B cell (primary cell): Measurements from ENCODE around the gene TBC1D22A. TPM values are rescaled to one million over a fixed set of nuclear protein-coding genes. Genes with fewer than 3 reads are reported as not detected.

Source experiments
- ATAC-seq: fragments of 200-7000 bp; cut with Tn5 transposase; one replicate; pipeline ENCODE4 v1.10.0; 2021; ENCODE audit warnings: low read depth, mild to moderate bottlenecking, moderate number of reproducible peaks, moderate library complexity
- CTCF ChIA-PET: fragments of 350-600 bp; sonication (Branson Sonifier 250); formaldehyde crosslinking; loops from one replicate; lab custom pipeline; 2021; ENCODE audit warnings: antibody characterized with exemption, inconsistent platforms; lab: Charles Lee
- POLR2A ChIA-PET: fragments of 350-600 bp; sonication (Branson Sonifier 250); formaldehyde crosslinking; loops from one replicate; lab custom pipeline; 2021; ENCODE audit warnings: antibody characterized with exemption; lab: Charles Lee
- DNase-seq: peaks from one replicate; pipeline ENCODE4 v3.0.0; 2013
- H2AFZ ChIP-seq: 2 replicates; pipeline ENCODE4 v1.6.1; 2012; ENCODE audit warnings: mild to moderate bottlenecking, low read depth, low read length; ENCODE audit not compliant: insufficient read depth, poor library complexity, severe bottlenecking
- H3K27ac ChIP-seq, 2 donors: 1 replicate in 1 of 2; 2 replicates in 1 of 2; pipeline ENCODE4 v1.5.1; 2012 to 2013; ENCODE audit warnings: low read length in 2 of 2, mild to moderate bottlenecking in 2 of 2, moderate library complexity in 1 of 2
- H3K27me3 ChIP-seq, 4 experiments: fragments of 200-600 bp in 1 of 4; sonication (generic) in 1 of 4; replicated peaks in 1 of 4; 1 replicate in 2 of 4; 2 replicates in 2 of 4; pipeline versions ENCODE4 v1.6.1 to v1.7.0; 2013 to 2016; ENCODE audit warnings: low read length in 3 of 4, mild to moderate bottlenecking in 2 of 4, mixed read lengths in 1 of 4, moderate library complexity in 1 of 4; ENCODE audit not compliant: insufficient read depth in 4 of 4, control insufficient read depth in 3 of 4; ENCODE audit errors: control extremely low read depth in 1 of 4
- H3K36me3 ChIP-seq, 2 experiments: replicated peaks in 1 of 2; 1 replicate in 1 of 2; 2 replicates in 1 of 2; pipeline versions ENCODE4 v1.6.1 to v1.7.1; 2013; ENCODE audit warnings: low read length in 1 of 2; ENCODE audit not compliant: insufficient read depth in 2 of 2, control insufficient read depth in 1 of 2; ENCODE audit errors: control extremely low read depth in 1 of 2, extremely low read depth in 1 of 2
- H3K4me1 ChIP-seq, 2 donors: fragments of 200-600 bp in 1 of 2; sonication (generic) in 1 of 2; 1 replicate in 1 of 2; 2 replicates in 1 of 2; pipeline versions ENCODE4 v1.5.1 to v1.6.1; 2013 to 2017; ENCODE audit warnings: low read length in 2 of 2; ENCODE audit not compliant: control insufficient read depth in 2 of 2, insufficient read depth in 2 of 2
- H3K4me2 ChIP-seq: replicated peaks from 2 replicates; pipeline ENCODE3; 2012; ENCODE audit warnings: mild to moderate bottlenecking, low read depth, low read length; ENCODE audit not compliant: poor library complexity, severe bottlenecking
- H3K4me3 ChIP-seq, 5 experiments: fragments of 200-600 bp in 1 of 5; sonication (generic) in 1 of 5; 1 replicate in 3 of 5; 2 replicates in 2 of 5; pipeline versions ENCODE4 v1.5.1 to v1.7.0; 2011 to 2016; ENCODE audit warnings: low read length in 4 of 5, mild to moderate bottlenecking in 4 of 5, low read depth in 2 of 5, control low read depth in 1 of 5, moderate library complexity in 1 of 5; ENCODE audit not compliant: insufficient read depth in 1 of 5; ENCODE audit errors: control extremely low read depth in 1 of 5, extremely low read depth in 1 of 5
- H3K79me2 ChIP-seq: fragments of 200-600 bp; sonication (generic); one replicate; pipeline ENCODE4 v1.6.0; 2016; ENCODE audit warnings: low read length; ENCODE audit not compliant: control insufficient read depth, insufficient read depth
- H3K9ac ChIP-seq: fragments of 200-600 bp; sonication (generic); 2 replicates; pipeline ENCODE4 v1.6.1; 2017; ENCODE audit warnings: mild to moderate bottlenecking, low read length, moderate library complexity
- H3K9me3 ChIP-seq, 3 donors: one replicate each; pipeline versions ENCODE4 v1.6.1 to v1.7.1; 2013; ENCODE audit warnings: low read length in 2 of 3; ENCODE audit not compliant: control insufficient read depth in 2 of 3, insufficient read depth in 1 of 3; ENCODE audit errors: control extremely low read depth in 1 of 3
- H4K20me1 ChIP-seq: 2 replicates; pipeline ENCODE4 v1.6.0; 2012; ENCODE audit warnings: mild to moderate bottlenecking, low read length; ENCODE audit not compliant: insufficient read depth, control insufficient read depth, poor library complexity, severe bottlenecking
- H3K27ac Mint-ChIP-seq: one replicate; pipeline ENCODE4 v1.8.0; 2021; ENCODE audit warnings: mixed read lengths
- H3K27me3 Mint-ChIP-seq: one replicate; pipeline ENCODE4 v1.8.0; 2021; ENCODE audit warnings: mixed read lengths
- H3K4me1 Mint-ChIP-seq: one replicate; pipeline ENCODE4 v1.8.0; 2021; ENCODE audit warnings: mixed read lengths
- H3K4me3 Mint-ChIP-seq: one replicate; pipeline ENCODE4 v1.8.0; 2021; ENCODE audit warnings: mixed read lengths
- H3K9me3 Mint-ChIP-seq: one replicate; pipeline ENCODE4 v1.8.0; 2022; ENCODE audit warnings: mixed read lengths; ENCODE audit not compliant: insufficient read depth
- EZH2 ChIP-seq: IDR thresholded peaks from 2 replicates; pipeline ENCODE4 v1.6.1; 2012; ENCODE audit warnings: borderline replicate concordance, low read depth, mild to moderate bottlenecking, moderate library complexity, low read length; ENCODE audit not compliant: insufficient read depth, poor library complexity, severe bottlenecking
- WGBS: methylation state at CpG from one replicate; pipeline ENCODE4 v1.1.5; 2013; ENCODE audit warnings: missing lambda C conversion rate; ENCODE audit not compliant: insufficient coverage; 5-methylcytosine and 5-hydroxymethylcytosine counted together
- intact Hi-C: fragments of 100-400 bp; cut with micrococcal nuclease; formaldehyde crosslinking; loops from one replicate; pipeline ENCODE4 v1.10.0; 2022
- polyA plus RNA-seq: library from polyadenylated mRNA; depleted of rRNA; stranded (reverse); fragments of >200 nt; gene quantifications from 2 replicates; pipeline ENCODE4 v1.2.3, GENCODE V29; 2012
- total RNA-seq, 2 donors: library from RNA; stranded (reverse); fragments of 120-200 nt in 1 of 2; gene quantifications; 1 replicate in 1 of 2; 2 replicates in 1 of 2; pipeline versions ENCODE4 v1.2.3 to v1.2.4, GENCODE V29; 2013 to 2022
- TF ChIP-seq, protein P1 (sequence below): fragments of 200-600 bp; IDR thresholded peaks from one replicate; pipeline ENCODE4 v1.8.0; 2022; ENCODE audit warnings: antibody characterized with exemption, mild to moderate bottlenecking

Gene TBC1D22A
- total and polyA plus RNA-seq, 2 donors (not counting 1 experiment from before 2014, with no cell fraction given), result 73.8 to 128 TPM

DNA sequence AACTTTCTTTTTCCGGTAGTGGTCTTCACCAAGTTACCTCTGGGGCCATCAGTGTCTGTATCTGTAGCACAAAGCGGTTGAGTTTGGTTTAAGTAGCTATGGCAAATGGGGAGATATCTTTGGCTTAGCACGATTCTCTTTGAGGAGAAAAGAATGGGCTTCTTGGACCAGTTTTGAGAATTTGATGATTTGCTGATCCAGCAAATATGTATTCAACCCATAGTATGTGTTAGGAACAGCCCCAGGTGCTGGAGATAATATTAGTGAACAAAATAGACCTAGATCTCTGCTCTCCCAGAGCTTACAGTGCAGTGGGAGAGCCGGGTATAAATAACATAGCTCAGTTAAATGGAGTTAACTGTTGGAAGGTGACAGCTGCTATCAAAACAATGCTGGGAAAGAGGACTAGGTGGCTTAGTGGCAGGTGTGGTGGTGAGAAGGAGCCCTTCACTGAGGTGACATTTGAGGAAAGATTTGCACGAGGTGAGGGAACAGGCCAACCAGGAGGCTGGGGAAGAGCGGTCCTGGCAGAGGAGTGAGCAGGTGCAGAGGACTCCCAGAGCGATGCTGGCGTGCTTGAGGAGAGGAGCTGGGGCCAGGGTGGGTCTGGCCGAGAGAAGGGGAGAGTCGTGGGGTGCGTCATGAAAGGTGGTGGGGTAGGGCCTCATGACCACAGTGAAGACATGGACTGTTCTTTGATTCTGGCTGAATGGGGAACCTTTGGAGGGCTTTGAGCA lies 5.0 kb downstream of the TBC1D22A start:
- intact Hi-C loops, result no loop called here
- POLR2A ChIA-PET, result interaction anchor here (0.9 to 2.2 kb wide), 4 partner anchors 8 to 180 kb away, joined by 3 to 17 read pairs (median 6); no protein-coding TSS in a partner anchor
- H3K9ac ChIP-seq, result peak overlapping the region; percentile 53
- H3K4me3 Mint-ChIP-seq, result peak overlapping the region; percentile 91
- H3K9me3 ChIP-seq, result no peaks in the 10 kb centered on the region
- peaks cover 9% of the 10 kb centered on the region for H4K20me1 ChIP-seq
- no peak for DNase-seq
- CTCF ChIA-PET, result interaction anchor here (0.7 to 5.3 kb wide), 5 partner anchors 10 to 204 kb away, joined by 3 to 52 read pairs (median 4); no protein-coding TSS in a partner anchor
- H3K9me3 Mint-ChIP-seq, result no peaks in the 10 kb centered on the region
- no peak for TF ChIP-seq EZH2
- TF ChIP-seq, protein P1, sequence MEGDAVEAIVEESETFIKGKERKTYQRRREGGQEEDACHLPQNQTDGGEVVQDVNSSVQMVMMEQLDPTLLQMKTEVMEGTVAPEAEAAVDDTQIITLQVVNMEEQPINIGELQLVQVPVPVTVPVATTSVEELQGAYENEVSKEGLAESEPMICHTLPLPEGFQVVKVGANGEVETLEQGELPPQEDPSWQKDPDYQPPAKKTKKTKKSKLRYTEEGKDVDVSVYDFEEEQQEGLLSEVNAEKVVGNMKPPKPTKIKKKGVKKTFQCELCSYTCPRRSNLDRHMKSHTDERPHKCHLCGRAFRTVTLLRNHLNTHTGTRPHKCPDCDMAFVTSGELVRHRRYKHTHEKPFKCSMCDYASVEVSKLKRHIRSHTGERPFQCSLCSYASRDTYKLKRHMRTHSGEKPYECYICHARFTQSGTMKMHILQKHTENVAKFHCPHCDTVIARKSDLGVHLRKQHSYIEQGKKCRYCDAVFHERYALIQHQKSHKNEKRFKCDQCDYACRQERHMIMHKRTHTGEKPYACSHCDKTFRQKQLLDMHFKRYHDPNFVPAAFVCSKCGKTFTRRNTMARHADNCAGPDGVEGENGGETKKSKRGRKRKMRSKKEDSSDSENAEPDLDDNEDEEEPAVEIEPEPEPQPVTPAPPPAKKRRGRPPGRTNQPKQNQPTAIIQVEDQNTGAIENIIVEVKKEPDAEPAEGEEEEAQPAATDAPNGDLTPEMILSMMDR, result no peak
- no peaks in the 10 kb centered on the region for H3K27me3 ChIP-seq
- H3K27ac ChIP-seq, result peak overlapping the region; percentile 92 to 97
- no peak for ATAC-seq
- H3K4me2 ChIP-seq, result peak overlapping the region; percentile 92
- 91% methylated on average over 10 of the region's 11 CpGs for WGBS
- H3K79me2 ChIP-seq, result peaks cover 88% of the 10 kb centered on the region
- H3K4me1 Mint-ChIP-seq, result peaks cover 80% of the 10 kb centered on the region
- H3K36me3 ChIP-seq, result peaks cover 1 to 23% of the 10 kb centered on the region in 2 experiments
- peak overlapping the region; percentile 99 for H3K27ac Mint-ChIP-seq
- H3K27me3 Mint-ChIP-seq, result no peaks in the 10 kb centered on the region
- H3K4me1 ChIP-seq, result peaks cover 79 to 87% of the 10 kb centered on the region in 2 donors
- H2AFZ ChIP-seq, result no peak overlapping the region
- H3K4me3 ChIP-seq, result peak overlapping the region in 2 of 5 experiments; percentile 35 to 52
